Neural cell (in vitro differentiated cells): Measurements from ENCODE around the gene ABHD5. TPM values are rescaled to one million over a fixed set of nuclear protein-coding genes. Genes with fewer than 3 reads are reported as not detected.

Experiments used
- H2AFZ ChIP-seq: fragments of 200-600, 300-800 bp; sonication (generic), shearing (Covaris generic); 2 replicates; pipeline ENCODE4 v1.6.0; 2014; ENCODE audit warnings: low read depth, mild to moderate bottlenecking, antibody characterized with exemption, low read length, moderate library complexity
- H3F3A ChIP-seq: fragments of 200-600 bp; shearing (Covaris generic); 2 replicates; pipeline ENCODE4 v1.6.1; 2016; ENCODE audit warnings: mild to moderate bottlenecking, moderate library complexity, mixed read lengths, antibody characterized with exemption, low read length; ENCODE audit not compliant: insufficient read depth, poor library complexity, severe bottlenecking
- H3K27ac ChIP-seq: fragments of 200-600, 300-800 bp; sonication (generic), shearing (Covaris generic); 2 replicates; pipeline ENCODE4 v1.5.1; 2014; ENCODE audit warnings: mild to moderate bottlenecking, low read length, moderate library complexity
- H3K27me3 ChIP-seq: fragments of 300-800, 200-600 bp; sonication (generic), shearing (Covaris generic); 2 replicates; pipeline ENCODE4 v1.6.0; 2014; ENCODE audit warnings: mild to moderate bottlenecking, low read depth, low read length, moderate library complexity; ENCODE audit not compliant: insufficient read depth
- H3K36me3 ChIP-seq: fragments of 300-800, 200-600 bp; sonication (generic), shearing (Covaris generic); 2 replicates; pipeline ENCODE4 v1.5.1; 2014; ENCODE audit warnings: mild to moderate bottlenecking, antibody characterized with exemption, low read length, moderate library complexity; ENCODE audit not compliant: insufficient read depth
- H3K4me2 ChIP-seq: fragments of 300-800, 200-600 bp; sonication (generic), shearing (Covaris generic); 2 replicates; pipeline ENCODE4 v1.6.0; 2014; ENCODE audit warnings: mild to moderate bottlenecking, low read length
- H3K4me3 ChIP-seq: fragments of 300-800, 200-600 bp; sonication (generic), shearing (Covaris generic); 2 replicates; pipeline ENCODE4 v1.5.1; 2014; ENCODE audit warnings: mild to moderate bottlenecking, low read length, moderate library complexity
- H3K79me2 ChIP-seq: fragments of 200-600 bp; shearing (Covaris generic); replicated peaks from 2 replicates; pipeline ENCODE4 v1.6.0; 2014; ENCODE audit warnings: mild to moderate bottlenecking, low read length, moderate library complexity; ENCODE audit not compliant: insufficient read depth
- H3K9ac ChIP-seq: fragments of 300-800, 200-600 bp; sonication (generic), shearing (Covaris generic); 2 replicates; pipeline ENCODE4 v1.6.1; 2016; ENCODE audit warnings: mild to moderate bottlenecking, low read length, mixed read lengths
- H3K9me2 ChIP-seq: fragments of 200-600 bp; shearing (Covaris generic); 2 replicates; pipeline ENCODE4 v1.6.1; 2016; ENCODE audit warnings: mild to moderate bottlenecking, low read length, mixed read lengths; ENCODE audit not compliant: insufficient read depth
- H3K9me3 ChIP-seq: fragments of 200-600, 300-800 bp; sonication (generic), shearing (Covaris generic); 2 replicates; pipeline ENCODE4 v1.6.1; 2016; ENCODE audit warnings: mild to moderate bottlenecking, mixed run types, low read length, moderate library complexity, mixed read lengths
- H4K20me1 ChIP-seq: fragments of 200-600 bp; shearing (Covaris generic); 2 replicates; pipeline ENCODE4 v1.6.1; 2016; ENCODE audit warnings: mild to moderate bottlenecking, mixed run types; ENCODE audit not compliant: insufficient read depth
- EP300 ChIP-seq: fragments of 450-650 bp; conservative IDR thresholded peaks from 2 replicates; pipeline ENCODE4 v1.6.1; 2014; ENCODE audit warnings: antibody characterized with exemption, mild to moderate bottlenecking, moderate library complexity; ENCODE audit not compliant: poor library complexity, severe bottlenecking
- EZH2 ChIP-seq: fragments of 200-600, 300-800 bp; shearing (Covaris generic), sonication (generic); IDR thresholded peaks from 2 replicates; pipeline ENCODE4 v1.6.1; 2014; ENCODE audit warnings: antibody characterized with exemption, low read length, borderline replicate concordance, mild to moderate bottlenecking; ENCODE audit not compliant: insufficient read depth, poor library complexity, severe bottlenecking
- MXI1 ChIP-seq: fragments of 450-650 bp; conservative IDR thresholded peaks from 2 replicates; pipeline ENCODE4 v1.6.1; 2014; ENCODE audit warnings: antibody characterized with exemption, mild to moderate bottlenecking; ENCODE audit not compliant: poor library complexity, severe bottlenecking
- POLR2AphosphoS5 ChIP-seq: IDR thresholded peaks from 2 replicates; pipeline ENCODE4 v1.6.1; 2012
- RAD21 ChIP-seq: fragments of 450-650 bp; conservative IDR thresholded peaks from 2 replicates; pipeline ENCODE4 v1.6.1; 2014; ENCODE audit warnings: antibody characterized with exemption, mild to moderate bottlenecking, moderate library complexity
- REST ChIP-seq: IDR thresholded peaks from 2 replicates; pipeline ENCODE4 v1.6.1; 2012; ENCODE audit warnings: borderline replicate concordance
- SMC3 ChIP-seq: fragments of 450-650 bp; conservative IDR thresholded peaks from 2 replicates; pipeline ENCODE4 v1.6.1; 2014; ENCODE audit warnings: antibody characterized with exemption, mild to moderate bottlenecking, moderate library complexity; ENCODE audit not compliant: poor library complexity
- TAF1 ChIP-seq: IDR thresholded peaks from 2 replicates; pipeline ENCODE4 v1.6.1; 2012; ENCODE audit warnings: low read depth
- polyA plus RNA-seq: library from polyadenylated mRNA; depleted of rRNA; stranded (reverse); fragments of >200 nt; gene quantifications from 2 replicates; pipeline ENCODE4 v1.2.3, GENCODE V29; 2014
- TF ChIP-seq, protein P1 (sequence below): fragments of 450-650 bp; IDR thresholded peaks from 2 replicates; pipeline ENCODE4 v1.5.1; 2014; ENCODE audit warnings: antibody characterized with exemption, mild to moderate bottlenecking, moderate library complexity; ENCODE audit not compliant: poor library complexity, severe bottlenecking

ABHD5 gene
- polyA plus RNA-seq, 1 donor from 2014 or later: 26.6 TPM

- no peaks in the 10 kb centered on the region for H3K9me2 ChIP-seq
- peak overlapping the region; percentile 89 for H3K4me2 ChIP-seq
- H3K27ac ChIP-seq: no peak overlapping the region
- no peaks in the 10 kb centered on the region for H3K9me3 ChIP-seq
- H3K27me3 ChIP-seq: no peaks in the 10 kb centered on the region
- H2AFZ ChIP-seq: no peak overlapping the region
- H3K9ac ChIP-seq: no peak overlapping the region
- peak overlapping the region; percentile 82 for H3K4me3 ChIP-seq
- TF ChIP-seq TAF1: no peak
- no peak for TF ChIP-seq REST
- TF ChIP-seq EP300: no peak
- TF ChIP-seq EZH2: no peak
- TF ChIP-seq, protein P1, sequence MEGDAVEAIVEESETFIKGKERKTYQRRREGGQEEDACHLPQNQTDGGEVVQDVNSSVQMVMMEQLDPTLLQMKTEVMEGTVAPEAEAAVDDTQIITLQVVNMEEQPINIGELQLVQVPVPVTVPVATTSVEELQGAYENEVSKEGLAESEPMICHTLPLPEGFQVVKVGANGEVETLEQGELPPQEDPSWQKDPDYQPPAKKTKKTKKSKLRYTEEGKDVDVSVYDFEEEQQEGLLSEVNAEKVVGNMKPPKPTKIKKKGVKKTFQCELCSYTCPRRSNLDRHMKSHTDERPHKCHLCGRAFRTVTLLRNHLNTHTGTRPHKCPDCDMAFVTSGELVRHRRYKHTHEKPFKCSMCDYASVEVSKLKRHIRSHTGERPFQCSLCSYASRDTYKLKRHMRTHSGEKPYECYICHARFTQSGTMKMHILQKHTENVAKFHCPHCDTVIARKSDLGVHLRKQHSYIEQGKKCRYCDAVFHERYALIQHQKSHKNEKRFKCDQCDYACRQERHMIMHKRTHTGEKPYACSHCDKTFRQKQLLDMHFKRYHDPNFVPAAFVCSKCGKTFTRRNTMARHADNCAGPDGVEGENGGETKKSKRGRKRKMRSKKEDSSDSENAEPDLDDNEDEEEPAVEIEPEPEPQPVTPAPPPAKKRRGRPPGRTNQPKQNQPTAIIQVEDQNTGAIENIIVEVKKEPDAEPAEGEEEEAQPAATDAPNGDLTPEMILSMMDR: no peak
- TF ChIP-seq POLR2AphosphoS5: no peak
- no peak for TF ChIP-seq RAD21
- TF ChIP-seq MXI1: no peak
- TF ChIP-seq SMC3: no peak
- no peaks in the 10 kb centered on the region for H3F3A ChIP-seq
- no peaks in the 10 kb centered on the region for H3K36me3 ChIP-seq
- no peaks in the 10 kb centered on the region for H4K20me1 ChIP-seq
- H3K79me2 ChIP-seq: peaks cover 20% of the 10 kb centered on the region
Observed at GRCh38 chr3:43692085-43692855, 1.5 kb downstream of the ABHD5 start.

- H3K9ac ChIP-seq: no peak overlapping the region
- no peaks in the 10 kb centered on the region for H3K36me3 ChIP-seq
- no peak overlapping the region for H3K27ac ChIP-seq
- no peaks in the 10 kb centered on the region for H3K9me2 ChIP-seq
- no peaks in the 10 kb centered on the region for H4K20me1 ChIP-seq
- H3K27me3 ChIP-seq: no peaks in the 10 kb centered on the region
- peak overlapping the region; percentile 82 for H3K4me3 ChIP-seq
- H3F3A ChIP-seq: no peaks in the 10 kb centered on the region
- H2AFZ ChIP-seq: no peak overlapping the region
- TF ChIP-seq POLR2AphosphoS5 (no peak), TAF1 (no peak), EP300 (peak; percentile 14), SMC3 (no peak), REST (no peak), RAD21 (no peak)
- H3K4me2 ChIP-seq: peak overlapping the region; percentile 40
- peaks cover 20% of the 10 kb centered on the region for H3K79me2 ChIP-seq
- no peaks in the 10 kb centered on the region for H3K9me3 ChIP-seq
Observed at GRCh38 chr3:43692971-43693370, 2.2 kb downstream of the ABHD5 start.
